Amniotic epithelial cell (primary cell): ENCODE data around the gene ZNF705A.
"Not testable (repeated sequence)": the region's sequence is repeated elsewhere in the genome, so short reads cannot be mapped to it uniquely, and the experiment has no call there.

ENCODE experiments used
- DNase-seq: peaks from one replicate; pipeline ENCODE4 v3.0.0-alpha.2; 2010; ENCODE audit warnings: low read depth

Gene ZNF705A

GRCh38 chr12:8184206-8184605 lies 27.4 kb downstream of the ZNF705A start:
- DNase-seq, result not testable (repeated sequence)

- DNase-seq, result not testable (repeated sequence)
Measured at GRCh38 chr12:8188088-8188487, 31.3 kb downstream of the ZNF705A start.

GRCh38 chr12:8197685-8198308 lies 41.0 kb downstream of the ZNF705A start:
- peak; percentile 34 for DNase-seq

GRCh38 chr12:8218711-8219382 lies 62.0 kb downstream of the ZNF705A start:
- not testable (repeated sequence) for DNase-seq

GRCh38 chr12:8221375-8221774 lies 64.6 kb downstream of the ZNF705A start:
- not testable (repeated sequence) for DNase-seq

- DNase-seq, result not testable (repeated sequence)
Measured at GRCh38 chr12:8221844-8222243, 65.0 kb downstream of the ZNF705A start.

GRCh38 chr12:8222303-8222702 lies 65.5 kb downstream of the ZNF705A start:
- DNase-seq, result not testable (repeated sequence)

- DNase-seq, result not testable (repeated sequence)
Measured at GRCh38 chr12:8223646-8224045, 66.8 kb downstream of the ZNF705A start.

- DNase-seq, result not testable (repeated sequence)
Measured at GRCh38 chr12:8224782-8225181, 68.0 kb downstream of the ZNF705A start.

GRCh38 chr12:8226355-8226754 lies 69.5 kb downstream of the ZNF705A start:
- DNase-seq, result no peak

- not testable (repeated sequence) for DNase-seq
Measured at GRCh38 chr12:8226992-8227731, 70.3 kb downstream of the ZNF705A start, which contains the start of gene FAM90A1. FAM90A1 (minus strand) TSS chr12:8227618; CDS start chr12:8224832, 2,786 bp downstream.

- not testable (repeated sequence) for DNase-seq
Measured at GRCh38 chr12:8227732-8228077, 70.9 kb downstream of the ZNF705A start.

GRCh38 chr12:8228607-8229006 lies 71.8 kb downstream of the ZNF705A start:
- DNase-seq, result not testable (repeated sequence)

- DNase-seq, result not testable (repeated sequence)
Measured at GRCh38 chr12:8229486-8229885, 72.7 kb downstream of the ZNF705A start.
